Smooth muscle cell (in vitro differentiated cells): Measurements from ENCODE around the gene MEF2B. TPM values are rescaled to one million over a fixed set of nuclear protein-coding genes. Genes with fewer than 3 reads are reported as not detected.
A peak's percentile ranks its signal among the peaks of the same experiment; 100 is the strongest.

ENCODE experiments used
- DNase-seq: peaks from one replicate; lab custom pipeline; 2025; ENCODE audit not compliant: unreplicated experiment; lab: John Stamatoyannopoulos, UW
- H2AFZ ChIP-seq: fragments of 200-600 bp; sonication (generic); 2 replicates; pipeline ENCODE4 v1.6.0; 2016; ENCODE audit warnings: antibody characterized with exemption, low read depth, mild to moderate bottlenecking
- H3F3A ChIP-seq: fragments of 200-600 bp; sonication (generic); 2 replicates; pipeline ENCODE4 v1.6.0; 2017; ENCODE audit warnings: antibody characterized with exemption, low read depth
- H3K27ac ChIP-seq: fragments of 200-600 bp; sonication (generic); 2 replicates; pipeline ENCODE4 v1.5.1; 2016; ENCODE audit warnings: low read depth, mild to moderate bottlenecking
- H3K27me3 ChIP-seq: fragments of 200-600 bp; sonication (generic); 2 replicates; pipeline ENCODE4 v1.6.1; 2016; ENCODE audit warnings: low read depth, mild to moderate bottlenecking
- H3K36me3 ChIP-seq: fragments of 200-600 bp; sonication (generic); 2 replicates; pipeline ENCODE4 v1.5.1; 2016; ENCODE audit warnings: low read depth
- H3K4me1 ChIP-seq: fragments of 200-600 bp; sonication (generic); 2 replicates; pipeline ENCODE4 v1.5.1; 2016; ENCODE audit warnings: low read depth
- H3K4me2 ChIP-seq: fragments of 200-600 bp; sonication (generic); 2 replicates; pipeline ENCODE4 v1.6.0; 2016; ENCODE audit warnings: mild to moderate bottlenecking
- H3K4me3 ChIP-seq: fragments of 200-600 bp; sonication (generic); 2 replicates; pipeline ENCODE4 v1.5.1; 2016; ENCODE audit warnings: mild to moderate bottlenecking
- H3K79me2 ChIP-seq: fragments of 200-600 bp; sonication (generic); 2 replicates; pipeline ENCODE4 v1.6.0; 2016; ENCODE audit warnings: low read depth, mild to moderate bottlenecking
- H3K9ac ChIP-seq: fragments of 200-600 bp; sonication (generic); 2 replicates; pipeline ENCODE4 v1.6.0; 2016; ENCODE audit warnings: low read depth
- H3K9me3 ChIP-seq: fragments of 200-600 bp; sonication (generic); replicated peaks from 2 replicates; pipeline ENCODE4 v1.5.1; 2016; ENCODE audit warnings: low read depth
- H4K20me1 ChIP-seq: fragments of 200-600 bp; sonication (generic); 2 replicates; pipeline ENCODE4 v1.6.0; 2016; ENCODE audit warnings: low read depth
- CTCF ChIP-seq: fragments of 200-600 bp; sonication (generic); IDR thresholded peaks from 2 replicates; pipeline ENCODE4 v1.5.1; 2017; ENCODE audit warnings: borderline replicate concordance, mild to moderate bottlenecking, antibody characterized with exemption; ENCODE audit not compliant: insufficient read depth, poor library complexity, severe bottlenecking
- WGBS: methylation state at CpG from one replicate; pipeline ENCODE4 v1.1.7; 2016; ENCODE audit warnings: low lambda C conversion rate; 5-methylcytosine and 5-hydroxymethylcytosine counted together
- polyA plus RNA-seq: library from polyadenylated mRNA; unstranded; fragments of >200 nt; fragmentation: Nextera tagmentation; extraction: Ambion mirVana; gene quantifications from 2 replicates; pipeline ENCODE4 v1.2.1, GENCODE V29; 2016
- total RNA-seq: library from RNA; depleted of rRNA; stranded (reverse); fragments of >200 nt; gene quantifications from 2 replicates; pipeline ENCODE4 v1.2.3, GENCODE V29; 2014

The MEF2B gene
- total RNA-seq (0.40 TPM in 1 of 2 replicates, not detected in the other), polyA plus RNA-seq (2.9 and 4.4 TPM in 2 replicates)

- Histone ChIP-seq H3F3A (no peaks in the 10 kb centered on the region), H3K27ac (no peak within 1 kb of the TSS), H3K4me2 (peak within 1 kb of the TSS; percentile 81), H4K20me1 (peaks cover 11% of the 10 kb centered on the region), H3K27me3 (no peaks in the 10 kb centered on the region), H3K4me3 (peak within 1 kb of the TSS; percentile 38), H3K4me1 (no peaks in the 10 kb centered on the region), H3K36me3 (no peaks in the 10 kb centered on the region), H3K9ac (no peak within 1 kb of the TSS), H2AFZ (no peak within 1 kb of the TSS), H3K79me2 (no peaks in the 10 kb centered on the region), H3K9me3 (no peaks in the 10 kb centered on the region)
- TF ChIP-seq CTCF: no peak
- DNase-seq: peak; percentile 14
- WGBS: 17% methylated on average over 56 of the region's 56 CpGs
Measured at GRCh38 chr19:19170053-19170872, at the start of gene MEF2B. MEF2B (minus strand) TSS chr19:19170263; CDS start chr19:19150735, 19,528 bp downstream.

GRCh38 chr19:19218911-19219310, 48.8 kb upstream of the MEF2B start:
- Histone ChIP-seq H3K36me3 (no peaks in the 10 kb centered on the region), H3K27me3 (peaks cover 18% of the 10 kb centered on the region), H3K27ac (no peak overlapping the region), H3K4me1 (no peaks in the 10 kb centered on the region), H3K79me2 (no peaks in the 10 kb centered on the region), H3K9ac (no peak overlapping the region), H2AFZ (no peak overlapping the region), H3K9me3 (no peaks in the 10 kb centered on the region), H4K20me1 (no peaks in the 10 kb centered on the region), H3K4me2 (no peak overlapping the region), H3F3A (no peaks in the 10 kb centered on the region), H3K4me3 (no peak overlapping the region)
- TF ChIP-seq CTCF: no peak
- DNase-seq: no peak
- WGBS: 90% methylated on average over 21 of the region's 21 CpGs

GRCh38 chr19:19217099-19217498, 47.0 kb upstream of the MEF2B start:
- DNase-seq: no peak
- no peak for TF ChIP-seq CTCF
- Histone ChIP-seq H3K9me3 (no peaks in the 10 kb centered on the region), H3K9ac (no peak overlapping the region), H3F3A (no peaks in the 10 kb centered on the region), H3K4me2 (no peak overlapping the region), H3K4me1 (no peaks in the 10 kb centered on the region), H3K27ac (no peak overlapping the region), H3K79me2 (no peaks in the 10 kb centered on the region), H3K4me3 (no peak overlapping the region), H3K36me3 (no peaks in the 10 kb centered on the region), H2AFZ (no peak overlapping the region), H4K20me1 (no peaks in the 10 kb centered on the region), H3K27me3 (peaks cover 27% of the 10 kb centered on the region)
- WGBS: 34% methylated on average over 4 of the region's 4 CpGs
